HG03439 (cell line): ENCODE results near the gene LAMA1.
"Not testable (repeated sequence)": the region's sequence is repeated elsewhere in the genome, so short reads cannot be mapped to it uniquely, and the experiment has no call there.

Experiments
- ATAC-seq: cut with Tn5 transposase; IDR thresholded peaks from one replicate; pipeline ENCODE4 v1.9.1; 2021; ENCODE audit warnings: mild to moderate bottlenecking, moderate library complexity; ENCODE audit not compliant: unreplicated experiment

Gene LAMA1, protein sequence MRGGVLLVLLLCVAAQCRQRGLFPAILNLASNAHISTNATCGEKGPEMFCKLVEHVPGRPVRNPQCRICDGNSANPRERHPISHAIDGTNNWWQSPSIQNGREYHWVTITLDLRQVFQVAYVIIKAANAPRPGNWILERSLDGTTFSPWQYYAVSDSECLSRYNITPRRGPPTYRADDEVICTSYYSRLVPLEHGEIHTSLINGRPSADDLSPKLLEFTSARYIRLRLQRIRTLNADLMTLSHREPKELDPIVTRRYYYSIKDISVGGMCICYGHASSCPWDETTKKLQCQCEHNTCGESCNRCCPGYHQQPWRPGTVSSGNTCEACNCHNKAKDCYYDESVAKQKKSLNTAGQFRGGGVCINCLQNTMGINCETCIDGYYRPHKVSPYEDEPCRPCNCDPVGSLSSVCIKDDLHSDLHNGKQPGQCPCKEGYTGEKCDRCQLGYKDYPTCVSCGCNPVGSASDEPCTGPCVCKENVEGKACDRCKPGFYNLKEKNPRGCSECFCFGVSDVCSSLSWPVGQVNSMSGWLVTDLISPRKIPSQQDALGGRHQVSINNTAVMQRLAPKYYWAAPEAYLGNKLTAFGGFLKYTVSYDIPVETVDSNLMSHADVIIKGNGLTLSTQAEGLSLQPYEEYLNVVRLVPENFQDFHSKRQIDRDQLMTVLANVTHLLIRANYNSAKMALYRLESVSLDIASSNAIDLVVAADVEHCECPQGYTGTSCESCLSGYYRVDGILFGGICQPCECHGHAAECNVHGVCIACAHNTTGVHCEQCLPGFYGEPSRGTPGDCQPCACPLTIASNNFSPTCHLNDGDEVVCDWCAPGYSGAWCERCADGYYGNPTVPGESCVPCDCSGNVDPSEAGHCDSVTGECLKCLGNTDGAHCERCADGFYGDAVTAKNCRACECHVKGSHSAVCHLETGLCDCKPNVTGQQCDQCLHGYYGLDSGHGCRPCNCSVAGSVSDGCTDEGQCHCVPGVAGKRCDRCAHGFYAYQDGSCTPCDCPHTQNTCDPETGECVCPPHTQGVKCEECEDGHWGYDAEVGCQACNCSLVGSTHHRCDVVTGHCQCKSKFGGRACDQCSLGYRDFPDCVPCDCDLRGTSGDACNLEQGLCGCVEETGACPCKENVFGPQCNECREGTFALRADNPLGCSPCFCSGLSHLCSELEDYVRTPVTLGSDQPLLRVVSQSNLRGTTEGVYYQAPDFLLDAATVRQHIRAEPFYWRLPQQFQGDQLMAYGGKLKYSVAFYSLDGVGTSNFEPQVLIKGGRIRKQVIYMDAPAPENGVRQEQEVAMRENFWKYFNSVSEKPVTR (N-terminal part only)

DNA sequence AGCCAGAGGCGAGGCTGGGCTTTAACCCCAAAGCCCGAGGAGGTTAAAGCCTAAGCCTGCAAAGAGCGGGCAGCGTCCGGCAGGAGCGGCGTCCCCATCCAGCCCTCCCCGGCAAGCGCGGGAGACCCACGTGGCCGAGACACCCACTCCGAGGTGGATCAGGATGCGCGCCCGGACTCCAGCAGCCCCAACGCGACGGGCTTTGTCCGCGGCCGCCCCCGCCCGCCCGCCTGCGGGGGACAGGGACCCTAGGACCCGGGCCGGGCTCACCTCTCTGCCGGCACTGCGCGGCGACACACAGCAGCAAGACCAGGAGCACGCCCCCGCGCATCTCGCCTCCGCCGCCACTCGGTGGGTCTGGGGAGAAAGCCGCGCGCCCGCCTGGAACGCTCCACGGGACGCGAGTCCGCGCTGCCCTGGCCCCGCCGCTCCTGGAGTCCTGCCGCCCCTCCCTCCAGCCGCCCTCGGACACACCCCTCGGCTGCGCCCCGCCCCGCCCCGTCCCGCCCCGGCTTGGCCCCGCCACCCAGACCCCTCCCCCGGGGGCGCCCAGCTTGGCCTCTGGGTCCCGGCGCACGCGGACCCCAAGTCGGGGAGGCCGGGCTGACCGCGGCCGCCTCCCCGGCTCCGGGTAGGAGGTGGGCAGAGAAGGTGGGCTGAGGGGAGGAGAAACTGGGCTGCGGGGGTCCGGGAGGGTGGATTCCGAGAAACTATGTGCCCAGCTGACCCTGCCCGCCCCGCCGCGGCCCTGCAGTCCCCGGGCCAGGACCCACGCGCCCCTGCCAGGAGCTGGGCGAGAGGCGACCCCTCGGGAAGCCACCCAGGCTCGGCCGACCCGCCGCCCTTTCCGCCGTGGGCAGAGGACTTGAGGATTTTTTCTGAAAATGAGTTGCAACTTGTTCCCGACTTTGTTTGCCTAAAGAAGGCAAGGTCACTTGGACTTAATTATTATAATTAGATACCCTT lies at the start of gene LAMA1:
LAMA1 (minus strand) TSS at position 408 of the 966 bp plus-strand sequence; CDS start at position 331, 77 bp downstream.
- ATAC-seq, result no peak

DNA sequence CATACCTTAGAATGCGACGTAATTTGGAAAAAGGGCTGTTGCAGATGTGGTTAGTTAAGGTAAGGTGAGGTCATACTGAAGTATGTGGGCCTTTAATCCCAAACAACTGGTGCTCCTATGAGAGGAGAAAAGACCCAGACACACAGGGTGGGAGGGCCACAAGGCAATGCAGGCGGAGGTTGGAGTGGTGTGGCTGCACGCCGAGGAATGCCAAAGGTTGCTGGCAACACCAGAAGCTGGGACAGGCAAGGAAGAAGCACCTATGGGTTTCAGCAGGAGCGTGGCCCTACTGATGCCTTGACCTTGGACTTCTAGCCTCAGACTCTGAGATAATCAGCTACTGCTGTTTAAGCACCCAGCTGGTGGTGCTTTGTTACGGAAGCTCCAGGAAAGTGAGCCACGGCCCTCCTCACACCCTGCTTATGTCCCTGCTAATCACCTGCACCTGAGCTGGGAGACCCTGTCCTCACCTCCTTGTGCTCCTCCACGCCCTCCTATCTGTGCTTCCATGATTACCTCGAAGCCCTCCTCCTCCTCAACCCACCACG lies 48.3 kb upstream of the LAMA1 start:
- ATAC-seq, result no peak

DNA sequence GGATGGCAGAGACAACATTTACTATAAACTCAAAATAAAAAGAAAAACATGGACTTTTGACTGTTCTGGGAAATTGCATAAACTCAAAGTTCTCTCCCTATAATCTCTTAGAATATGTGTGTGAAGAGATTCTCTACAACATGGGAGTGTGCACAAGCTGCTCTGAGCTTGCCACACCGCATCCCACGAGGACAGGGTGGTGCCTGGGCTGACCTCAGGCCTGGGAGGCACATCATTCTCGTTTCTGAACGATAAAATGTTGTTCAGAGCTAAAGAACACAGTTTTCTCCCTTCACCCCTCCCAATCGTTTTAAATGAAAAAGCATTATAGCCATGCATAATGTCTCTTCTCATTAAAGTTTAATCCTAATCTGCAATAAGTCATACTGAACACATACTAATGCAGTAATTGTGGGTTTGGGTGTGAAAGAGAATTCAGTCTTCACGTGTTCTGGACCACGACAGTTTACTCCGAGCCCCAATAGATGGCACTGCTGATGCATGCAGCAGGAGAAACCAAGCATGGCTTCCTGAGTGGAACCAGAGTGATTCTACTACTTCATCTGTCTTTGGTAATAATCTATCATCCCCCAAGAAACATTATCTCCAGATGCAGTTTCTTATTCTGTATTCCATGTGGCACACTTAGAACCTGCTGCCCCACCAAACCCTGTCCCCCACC lies 46.9 kb upstream of the LAMA1 start:
- no peak for ATAC-seq

DNA sequence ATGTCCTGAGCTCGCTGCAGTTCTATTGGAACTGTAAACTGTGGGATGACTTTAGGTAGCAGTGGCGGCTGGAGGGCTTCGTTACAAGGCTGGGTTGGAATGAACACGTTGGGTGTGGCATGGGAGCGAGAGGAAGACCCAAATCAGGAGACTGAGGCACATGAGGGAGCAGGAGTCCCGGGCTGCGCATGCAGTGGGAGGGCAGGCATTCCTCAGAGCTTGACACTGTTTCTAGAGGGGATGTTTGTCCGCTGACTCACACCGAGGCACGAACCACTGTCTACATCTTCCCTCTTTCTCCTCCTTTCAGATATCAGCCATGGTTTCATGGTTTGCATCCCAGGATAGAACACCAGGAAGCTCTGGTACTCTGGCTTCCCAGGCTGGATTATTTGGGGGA lies 40.6 kb upstream of the LAMA1 start:
- ATAC-seq, result no peak

DNA sequence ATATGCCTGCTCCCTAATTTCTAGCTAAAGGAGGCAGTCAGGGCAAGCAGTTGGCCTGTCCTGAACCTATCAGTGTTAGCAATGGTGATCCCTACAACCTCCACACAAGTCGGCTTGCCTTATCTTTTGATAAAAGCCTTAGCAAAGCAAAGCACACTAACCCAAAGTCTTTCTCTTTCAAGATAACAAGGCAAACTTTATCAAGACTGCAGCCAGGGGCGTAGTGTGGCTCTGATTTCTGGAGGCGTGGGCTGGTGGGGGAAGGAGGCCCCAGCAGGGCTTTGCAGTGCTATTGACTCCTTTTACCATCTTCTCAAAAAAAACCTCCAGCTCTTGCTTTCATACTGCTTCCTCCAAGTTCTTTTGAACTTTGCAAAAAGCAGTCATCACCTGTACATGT lies 40.2 kb upstream of the LAMA1 start:
- no peak for ATAC-seq

DNA sequence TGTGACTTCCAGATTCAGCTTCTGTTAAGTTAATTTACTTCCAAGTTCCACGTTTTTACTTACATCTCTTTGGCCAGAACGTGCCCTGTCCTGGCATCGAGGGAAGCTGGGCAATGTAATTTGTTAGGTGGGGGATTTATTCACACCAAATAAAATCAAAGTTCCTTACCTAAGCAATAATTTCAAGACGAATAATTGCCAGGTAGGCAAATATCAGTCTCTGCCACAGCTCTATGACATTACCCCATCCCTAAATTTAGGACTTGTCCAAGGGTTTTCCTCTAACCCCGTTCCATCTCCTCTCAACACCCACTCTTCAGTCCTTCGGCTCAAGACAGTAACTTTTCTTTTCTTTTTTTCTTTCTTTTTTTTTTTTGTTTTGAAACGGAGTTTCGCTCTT lies 38.3 kb upstream of the LAMA1 start:
- no peak for ATAC-seq

DNA sequence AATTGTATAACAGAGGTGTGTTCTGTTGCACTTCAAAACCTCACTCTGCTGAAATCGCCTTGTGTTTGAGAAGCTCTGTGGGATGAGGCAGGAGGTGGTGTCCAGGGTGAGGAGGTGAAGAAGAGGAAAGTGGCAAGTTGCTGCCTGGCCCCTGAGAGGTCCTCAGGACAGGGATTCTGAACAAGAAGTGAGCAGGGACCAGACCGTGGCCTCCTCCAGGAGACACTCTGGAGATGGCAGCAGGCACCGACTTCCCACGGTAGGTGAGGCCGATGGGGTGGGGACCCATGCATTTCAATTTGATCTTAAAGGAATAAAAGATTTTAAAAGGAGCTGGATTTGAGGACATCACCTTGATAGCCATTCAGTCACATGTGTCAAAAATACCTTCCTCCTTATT lies 37.5 kb upstream of the LAMA1 start:
- ATAC-seq, result no peak

DNA sequence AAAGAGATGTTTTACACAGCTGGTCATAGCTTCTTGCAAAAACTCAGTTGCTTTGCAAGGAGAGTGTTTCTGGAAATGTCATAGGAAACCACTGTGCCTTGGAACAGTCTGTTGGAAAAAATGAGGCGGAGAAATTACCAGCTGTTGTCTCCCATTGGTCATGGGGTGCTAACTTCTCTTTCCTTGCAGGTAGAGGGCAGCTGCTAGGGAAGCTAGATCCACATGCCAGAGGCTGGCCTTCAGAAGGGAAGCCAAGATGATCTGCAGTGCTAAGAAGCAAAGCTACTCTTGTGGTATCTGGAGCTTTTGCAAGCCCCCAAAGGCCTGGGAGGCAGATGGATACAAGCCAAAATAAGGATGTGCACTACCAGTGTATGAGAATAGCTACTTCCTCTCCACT lies 34.8 kb upstream of the LAMA1 start:
- no peak for ATAC-seq

DNA sequence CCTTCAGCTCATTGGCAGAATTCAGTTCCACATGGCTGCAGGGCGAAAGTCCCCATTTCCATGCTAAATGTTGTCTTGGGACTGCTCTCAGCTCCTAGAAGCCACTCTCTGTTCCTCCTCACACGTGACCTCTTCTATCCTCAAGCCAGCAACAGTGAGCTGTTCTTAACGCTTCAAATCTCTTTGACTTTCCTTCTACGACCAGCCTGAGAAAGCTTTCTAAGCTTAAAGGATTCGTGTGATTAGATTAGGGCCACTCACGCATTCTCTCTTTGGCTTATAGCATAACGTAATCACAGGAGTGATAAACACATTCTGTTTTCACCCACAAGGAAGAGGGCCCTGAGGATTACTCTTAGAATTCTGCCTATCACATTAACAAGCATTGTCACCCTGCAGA lies 29.8 kb upstream of the LAMA1 start:
- no peak for ATAC-seq

DNA sequence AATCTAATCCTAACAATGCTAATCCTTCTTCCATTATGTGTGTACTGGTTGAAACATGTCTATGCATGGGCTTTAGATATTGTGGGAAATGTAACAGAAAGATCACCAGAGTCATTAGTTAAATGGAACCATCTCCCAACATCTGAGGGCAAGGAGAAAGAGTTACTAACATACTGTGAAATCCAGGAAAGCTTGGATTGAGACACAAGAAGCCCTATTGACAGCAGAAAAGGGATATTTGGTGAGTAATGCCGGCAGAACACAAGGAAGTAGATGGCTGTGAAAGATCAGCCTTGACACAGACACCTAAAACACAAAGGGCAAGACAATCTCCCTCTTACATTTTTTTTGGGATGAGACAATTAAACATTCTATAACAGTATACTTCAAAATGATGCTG lies 28.5 kb upstream of the LAMA1 start:
- ATAC-seq, result no peak

DNA sequence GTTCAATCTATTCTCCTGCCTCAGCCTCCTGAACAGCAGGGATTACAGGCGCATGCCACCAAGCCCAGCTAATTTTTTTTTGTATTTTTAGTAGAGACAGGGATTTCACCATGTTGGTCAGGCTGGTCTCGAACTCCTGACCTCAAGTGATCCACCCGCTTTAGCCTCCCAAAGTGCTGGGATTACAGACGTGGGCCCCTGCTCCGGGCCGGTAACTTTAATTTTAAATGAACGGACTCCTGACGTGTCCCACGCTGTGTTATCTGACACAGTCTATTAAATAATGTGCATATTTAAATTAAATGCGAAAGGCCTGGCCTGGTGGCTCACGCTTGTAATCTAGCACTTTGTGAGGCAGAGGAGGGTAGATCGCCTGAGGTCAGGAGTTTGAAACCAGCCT lies 27.3 kb upstream of the LAMA1 start:
- ATAC-seq, result not testable (repeated sequence)

DNA sequence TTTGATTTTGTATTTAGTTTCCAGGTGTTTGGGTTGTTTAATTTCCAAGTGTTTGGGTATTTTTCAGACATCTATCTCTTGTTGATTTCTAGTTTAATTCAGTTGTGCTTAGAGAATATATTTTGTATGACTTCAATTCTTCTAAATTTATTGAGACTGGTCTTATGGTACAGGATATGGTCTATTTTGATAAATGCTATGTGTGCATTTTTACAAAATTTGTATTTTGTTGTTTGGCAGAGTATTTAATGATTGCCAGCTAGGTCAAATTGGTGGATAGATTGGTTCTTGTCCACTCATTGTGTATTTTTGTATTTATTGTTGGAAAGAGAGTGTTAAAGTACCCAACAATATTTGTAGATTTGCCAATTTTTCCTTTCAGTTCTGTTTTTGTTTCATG lies 23.7 kb upstream of the LAMA1 start:
- no peak for ATAC-seq

DNA sequence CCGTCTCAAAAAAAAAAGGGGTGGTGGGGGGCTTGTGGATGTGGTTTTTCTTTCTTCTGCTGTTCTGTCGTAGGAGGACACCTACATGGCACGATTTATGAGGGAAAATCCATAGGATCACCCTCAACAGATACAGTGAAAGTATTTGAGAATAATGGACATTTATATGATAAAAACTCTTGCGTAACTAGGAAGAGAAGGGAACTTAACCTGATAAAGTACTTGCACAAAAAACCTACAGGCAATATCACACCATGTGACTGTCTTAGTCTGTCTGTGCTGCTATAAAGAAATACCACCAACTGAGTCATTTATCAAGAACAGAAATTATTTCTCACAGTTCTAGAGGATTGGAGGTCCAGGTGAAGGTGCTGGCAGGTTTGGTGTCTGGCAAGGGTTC lies 21.8 kb upstream of the LAMA1 start:
- ATAC-seq, result no peak

DNA sequence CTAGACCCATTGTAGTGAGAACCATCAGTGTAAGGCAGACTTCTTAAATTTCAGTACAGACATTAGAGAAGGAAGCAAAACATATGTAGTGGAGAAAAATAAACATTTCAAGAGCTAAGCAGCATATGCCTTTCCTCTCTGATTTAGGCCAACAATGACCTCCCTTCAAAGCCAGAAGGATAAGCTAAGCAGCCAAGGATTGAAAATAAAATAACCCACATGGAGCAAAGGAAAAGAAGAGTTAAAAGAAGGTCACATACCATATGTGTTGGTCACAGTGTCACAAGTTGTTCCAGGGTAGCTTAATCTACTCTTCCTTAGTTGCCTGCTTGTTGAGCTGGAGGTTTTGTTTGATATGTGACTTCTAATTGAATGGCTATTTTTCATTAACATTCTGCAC lies 15.6 kb upstream of the LAMA1 start:
- ATAC-seq, result no peak

DNA sequence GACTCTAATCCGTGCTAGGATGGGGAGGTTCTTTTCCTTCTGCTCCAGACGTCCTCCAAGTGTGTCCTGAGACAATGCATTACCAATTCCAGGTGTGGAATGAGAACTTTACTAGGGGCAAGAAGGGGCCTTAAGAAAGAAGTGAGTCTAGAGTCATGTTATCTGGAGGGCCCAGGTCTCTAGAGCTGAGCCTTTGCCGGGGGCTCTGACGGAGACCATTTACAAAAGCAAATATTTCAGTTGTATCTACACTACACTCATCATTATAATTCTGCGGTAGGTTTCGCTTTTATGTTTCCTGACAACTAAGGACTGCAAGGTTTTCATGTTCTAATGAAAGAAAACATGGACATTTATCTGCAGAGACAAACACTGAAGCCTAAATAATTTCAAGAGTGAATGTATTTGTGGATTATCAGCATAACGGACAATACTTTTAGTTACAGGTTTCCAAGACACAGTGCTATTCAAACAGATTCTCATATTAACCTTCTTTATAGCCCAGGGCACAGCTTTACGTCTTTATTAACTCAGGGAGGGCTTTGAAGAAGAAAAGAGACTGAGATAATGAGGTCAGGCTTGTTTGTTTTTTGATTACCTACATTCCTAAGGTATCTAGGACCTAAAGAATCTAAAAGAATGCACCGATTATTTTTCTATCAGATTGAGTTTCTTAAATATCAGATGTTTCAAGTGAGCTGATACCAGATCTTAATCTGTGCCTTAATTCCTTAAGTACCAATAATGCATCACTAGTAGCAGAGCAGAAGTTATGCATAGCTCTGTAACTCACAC lies 15.0 kb upstream of the LAMA1 start:
- no peak for ATAC-seq

DNA sequence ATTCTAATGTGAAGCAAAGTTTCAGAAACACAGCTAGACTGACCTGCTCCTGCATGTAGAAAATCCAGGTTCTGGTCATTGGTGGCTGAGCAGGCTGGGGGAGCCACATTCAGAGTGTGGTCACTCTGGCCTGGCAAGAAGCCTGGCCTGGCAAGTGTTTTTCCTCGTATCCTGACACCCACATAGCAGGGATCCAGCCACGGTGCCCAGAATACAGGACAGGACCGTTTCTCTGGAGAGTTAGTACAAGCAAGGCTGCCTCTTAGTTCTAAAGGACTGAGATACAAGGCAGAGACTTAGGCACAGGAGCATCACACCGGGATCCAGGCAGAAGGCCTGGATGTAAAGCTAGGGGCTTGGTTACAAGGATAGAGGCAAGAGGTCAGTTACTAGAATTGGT lies 4.8 kb upstream of the LAMA1 start:
- ATAC-seq, result no peak

DNA sequence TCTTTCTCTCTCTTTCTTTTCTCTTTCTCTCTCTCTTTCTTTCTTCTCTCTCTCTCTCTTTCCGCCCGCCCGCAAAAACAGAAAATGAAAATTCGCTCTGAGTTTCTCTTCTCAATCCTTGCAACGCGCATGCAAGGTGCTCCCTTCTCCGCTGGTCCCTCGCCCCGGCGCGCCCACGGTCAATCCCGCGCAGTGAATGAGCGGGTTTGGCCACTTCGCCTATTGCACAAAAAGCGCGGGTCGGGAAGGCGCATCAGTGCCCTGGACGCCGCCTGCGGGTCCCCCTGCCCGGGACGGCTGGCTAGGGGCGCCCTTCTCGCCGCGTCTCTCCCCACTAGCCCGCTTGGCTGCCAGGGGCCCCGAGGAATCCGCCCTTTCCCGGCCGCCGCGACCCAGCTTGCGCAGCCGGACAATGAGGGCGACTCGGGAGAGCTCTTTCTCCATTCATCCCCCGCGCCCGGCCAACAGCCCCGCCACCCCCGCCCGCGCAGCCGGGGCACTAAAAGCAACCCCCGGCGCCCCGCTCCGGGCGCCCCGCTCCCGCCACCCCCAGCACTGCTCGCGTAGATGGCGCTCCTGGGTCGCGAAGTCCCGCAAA lies 706 bp downstream of the LAMA1 start:
- no peak for ATAC-seq
